NCI-H2107 treated with DMSO at 0.1 percent for 48 hours (cell line): ENCODE measurements around the gene SEC22B.
"Not testable (repeated sequence)": the region's sequence is repeated elsewhere in the genome, so short reads cannot be mapped to it uniquely, and the experiment has no call there.

Experiments used
- DNase-seq: peaks from one replicate; lab custom pipeline; 2025; ENCODE audit not compliant: unreplicated experiment; lab: John Stamatoyannopoulos, UW

The SEC22B gene

GRCh38 chr1:120149420-120150059, 26.8 kb downstream of the SEC22B start:
- not testable (repeated sequence) for DNase-seq

GRCh38 chr1:120145806-120146205, 30.5 kb downstream of the SEC22B start:
- not testable (repeated sequence) for DNase-seq

- not testable (repeated sequence) for DNase-seq
Observed at GRCh38 chr1:120144626-120145025, 31.7 kb downstream of the SEC22B start.

- DNase-seq: not testable (repeated sequence)
Observed at GRCh38 chr1:120144169-120144568, 32.2 kb downstream of the SEC22B start.

GRCh38 chr1:120143334-120143733, 33.0 kb downstream of the SEC22B start:
- DNase-seq: not testable (repeated sequence)

GRCh38 chr1:120142512-120143263, 33.6 kb downstream of the SEC22B start:
- not testable (repeated sequence) for DNase-seq

- DNase-seq: not testable (repeated sequence)
Observed at GRCh38 chr1:120141865-120142264, 34.5 kb downstream of the SEC22B start.

GRCh38 chr1:120140656-120141265, 35.6 kb downstream of the SEC22B start:
- DNase-seq: not testable (repeated sequence)

GRCh38 chr1:120136086-120136485, 40.2 kb downstream of the SEC22B start:
- DNase-seq: not testable (repeated sequence)

- DNase-seq: not testable (repeated sequence)
Observed at GRCh38 chr1:120133928-120134325, 42.4 kb downstream of the SEC22B start.

GRCh38 chr1:120133228-120133927, 42.9 kb downstream of the SEC22B start:
- DNase-seq: no peak

- not testable (repeated sequence) for DNase-seq
Observed at GRCh38 chr1:120132406-120132763, 43.9 kb downstream of the SEC22B start.

GRCh38 chr1:120131611-120132405, 44.5 kb downstream of the SEC22B start:
- not testable (repeated sequence) for DNase-seq

GRCh38 chr1:120127921-120128320, 48.4 kb downstream of the SEC22B start:
- DNase-seq: not testable (repeated sequence)

- not testable (repeated sequence) for DNase-seq
Observed at GRCh38 chr1:120126216-120126615, 50.1 kb downstream of the SEC22B start.

- DNase-seq: not testable (repeated sequence)
Observed at GRCh38 chr1:120124628-120125027, 51.7 kb downstream of the SEC22B start.

- not testable (repeated sequence) for DNase-seq
Observed at GRCh38 chr1:120123813-120124510, 52.4 kb downstream of the SEC22B start.

- not testable (repeated sequence) for DNase-seq
Observed at GRCh38 chr1:120122262-120122893, 53.9 kb downstream of the SEC22B start.

- not testable (repeated sequence) for DNase-seq
Observed at GRCh38 chr1:120121830-120122229, 54.5 kb downstream of the SEC22B start.
